ENCODE measurements around the gene RECQL. TPM values are rescaled to one million over a fixed set of nuclear protein-coding genes. Genes with fewer than 3 reads are reported as not detected.
A peak's percentile ranks its signal among the peaks of the same experiment; 100 is the strongest.
"Not testable (repeated sequence)": the region's sequence is repeated elsewhere in the genome, so short reads cannot be mapped to it uniquely, and the experiment has no call there.

Gene RECQL
- total and polyA plus RNA-seq, 5 donors from 2014 or later, result 39.6 to 84.4 (median 71.6) TPM

GRCh38 chr12:21472197-21472823, 29.1 kb downstream of the RECQL start:
- no peaks in the 10 kb centered on the region for H3K27me3 Mint-ChIP-seq
- H3K36me3 ChIP-seq (ENCODE audit: control insufficient read depth, insufficient read depth, low read length), result peaks cover 80% of the 10 kb centered on the region
- H3K4me1 ChIP-seq (ENCODE audit: control insufficient read depth, insufficient read depth, low read length, poor library complexity, severe bottlenecking), result no peaks in the 10 kb centered on the region
- no peak overlapping the region for H3K4me3 ChIP-seq (ENCODE audit: low read depth, low read length)
- H3K27ac ChIP-seq (ENCODE audit: insufficient read depth, low read length, poor library complexity, severe bottlenecking), result no peak overlapping the region
- no peak for ATAC-seq (ENCODE audit: low read depth in 2 of 2)
- H3K36me3 Mint-ChIP-seq, result peaks cover 39% of the 10 kb centered on the region
- no peak for DNase-seq
- peaks cover 2 to 16% (median 6%) of the 10 kb centered on the region in 4 donors for H3K4me1 Mint-ChIP-seq
- peaks cover 0 to 1% (median 0%) of the 10 kb centered on the region in 7 donors for H3K9me3 Mint-ChIP-seq
- H3K9me3 ChIP-seq (ENCODE audit: control insufficient read depth in 2 of 2, low read length in 2 of 2), result no peaks in the 10 kb centered on the region
- no peaks in the 10 kb centered on the region for H3K27me3 ChIP-seq (ENCODE audit: control insufficient read depth, insufficient read depth, low read length)
- H3K27ac Mint-ChIP-seq, result no peak overlapping the region
- no peak overlapping the region for H3K4me3 Mint-ChIP-seq

GRCh38 chr12:21471294-21471693, 30.1 kb downstream of the RECQL start:
- Mint-ChIP-seq H3K4me1 (peaks cover 3 to 15% (median 10%) of the 10 kb centered on the region in 4 donors), H3K36me3 (peaks cover 38% of the 10 kb centered on the region), H3K27ac (peak overlapping the region in 1 of 3 donors; percentile 63), H3K4me3 (no peak overlapping the region), H3K27me3 (no peaks in the 10 kb centered on the region), H3K9me3 (peaks cover 0 to 1% (median 0%) of the 10 kb centered on the region in 7 donors)
- Histone ChIP-seq H3K9me3 (ENCODE audit: control insufficient read depth in 2 of 2, low read length in 2 of 2) (no peaks in the 10 kb centered on the region), H3K4me1 (ENCODE audit: control insufficient read depth, insufficient read depth, low read length, poor library complexity, severe bottlenecking) (no peaks in the 10 kb centered on the region), H3K27ac (ENCODE audit: insufficient read depth, low read length, poor library complexity, severe bottlenecking) (no peak overlapping the region), H3K4me3 (ENCODE audit: low read depth, low read length) (no peak overlapping the region), H3K27me3 (ENCODE audit: control insufficient read depth, insufficient read depth, low read length) (no peaks in the 10 kb centered on the region), H3K36me3 (ENCODE audit: control insufficient read depth, insufficient read depth, low read length) (peaks cover 77% of the 10 kb centered on the region)
- no peak for ATAC-seq (ENCODE audit: low read depth in 2 of 2)
- DNase-seq, result no peak

- Mint-ChIP-seq H3K4me1 (peaks cover 8 to 16% (median 12%) of the 10 kb centered on the region in 4 donors), H3K36me3 (peaks cover 43% of the 10 kb centered on the region)
- not testable (repeated sequence) for H3K27ac Mint-ChIP-seq; H3K27me3 Mint-ChIP-seq; H3K9me3 ChIP-seq (ENCODE audit: control insufficient read depth in 2 of 2, low read length in 2 of 2); ATAC-seq (ENCODE audit: low read depth in 2 of 2); DNase-seq; H3K4me3 ChIP-seq (ENCODE audit: low read depth, low read length); H3K27me3 ChIP-seq (ENCODE audit: control insufficient read depth, insufficient read depth, low read length); H3K4me3 Mint-ChIP-seq; H3K4me1 ChIP-seq (ENCODE audit: control insufficient read depth, insufficient read depth, low read length, poor library complexity, severe bottlenecking); H3K9me3 Mint-ChIP-seq
- Histone ChIP-seq H3K27ac (ENCODE audit: insufficient read depth, low read length, poor library complexity, severe bottlenecking) (peak overlapping the region; percentile 26), H3K36me3 (ENCODE audit: control insufficient read depth, insufficient read depth, low read length) (peaks cover 59% of the 10 kb centered on the region)
These were observed 34.1 kb downstream of the RECQL start for GRCh38 chr12:21467334-21467733.

- Histone ChIP-seq H3K9me3 (ENCODE audit: control insufficient read depth in 2 of 2, low read length in 2 of 2) (no peaks in the 10 kb centered on the region), H3K36me3 (ENCODE audit: control insufficient read depth, insufficient read depth, low read length) (peaks cover 57% of the 10 kb centered on the region), H3K4me1 (ENCODE audit: control insufficient read depth, insufficient read depth, low read length, poor library complexity, severe bottlenecking) (peaks cover 35% of the 10 kb centered on the region), H3K27ac (ENCODE audit: insufficient read depth, low read length, poor library complexity, severe bottlenecking) (no peak overlapping the region), H3K27me3 (ENCODE audit: control insufficient read depth, insufficient read depth, low read length) (no peaks in the 10 kb centered on the region), H3K4me3 (ENCODE audit: low read depth, low read length) (no peak overlapping the region)
- H3K4me1 Mint-ChIP-seq, result peaks cover 24 to 47% (median 38%) of the 10 kb centered on the region in 4 donors
- H3K9me3 Mint-ChIP-seq, result peaks cover 0 to 4% (median 0%) of the 10 kb centered on the region in 7 donors
- H3K4me3 Mint-ChIP-seq, result no peak overlapping the region
- no peak for DNase-seq
- no peak for ATAC-seq (ENCODE audit: low read depth in 2 of 2)
- H3K27ac Mint-ChIP-seq, result peak overlapping the region; percentile 41 to 71 (median 42)
- H3K27me3 Mint-ChIP-seq, result no peaks in the 10 kb centered on the region
- peaks cover 41% of the 10 kb centered on the region for H3K36me3 Mint-ChIP-seq
These were observed 42.0 kb downstream of the RECQL start for GRCh38 chr12:21459474-21459873.

- Mint-ChIP-seq H3K27me3 (no peaks in the 10 kb centered on the region), H3K4me1 (peaks cover 36 to 67% (median 54%) of the 10 kb centered on the region in 4 donors), H3K9me3 (no peaks in the 10 kb centered on the region), H3K36me3 (peaks cover 33% of the 10 kb centered on the region), H3K27ac (peak overlapping the region; percentile 88 to 99 (median 94)), H3K4me3 (peak overlapping the region; percentile 55 to 87 (median 84))
- peak; percentile 14 to 90 (median 61) for DNase-seq
- Histone ChIP-seq H3K9me3 (ENCODE audit: control insufficient read depth in 2 of 2, low read length in 2 of 2) (no peaks in the 10 kb centered on the region), H3K4me3 (ENCODE audit: low read depth, low read length) (peak overlapping the region; percentile 73), H3K4me1 (ENCODE audit: control insufficient read depth, insufficient read depth, low read length, poor library complexity, severe bottlenecking) (peaks cover 44% of the 10 kb centered on the region), H3K27ac (ENCODE audit: insufficient read depth, low read length, poor library complexity, severe bottlenecking) (peak overlapping the region; percentile 82), H3K36me3 (ENCODE audit: control insufficient read depth, insufficient read depth, low read length) (peaks cover 34% of the 10 kb centered on the region), H3K27me3 (ENCODE audit: control insufficient read depth, insufficient read depth, low read length) (no peaks in the 10 kb centered on the region)
- ATAC-seq (ENCODE audit: low read depth in 2 of 2), result peak; percentile 72 to 89
These were observed 45.1 kb downstream of the RECQL start for GRCh38 chr12:21456291-21456780.

- no peaks in the 10 kb centered on the region for H3K27me3 ChIP-seq (ENCODE audit: control insufficient read depth, insufficient read depth, low read length)
- Mint-ChIP-seq H3K4me3 (peak overlapping the region; percentile 16 to 85 (median 84)), H3K36me3 (peaks cover 38% of the 10 kb centered on the region), H3K9me3 (no peaks in the 10 kb centered on the region), H3K4me1 (peaks cover 40 to 68% (median 52%) of the 10 kb centered on the region in 4 donors), H3K27ac (peak overlapping the region; percentile 85 to 93 (median 91)), H3K27me3 (no peaks in the 10 kb centered on the region)
- DNase-seq (peak in 2 of 3 donors; percentile 30 to 76), ATAC-seq (ENCODE audit: low read depth in 2 of 2) (peak in 1 of 2 donors; percentile 27)
- H3K4me3 ChIP-seq (ENCODE audit: low read depth, low read length), result peak overlapping the region; percentile 73
- peak overlapping the region; percentile 82 for H3K27ac ChIP-seq (ENCODE audit: insufficient read depth, low read length, poor library complexity, severe bottlenecking)
- H3K4me1 ChIP-seq (ENCODE audit: control insufficient read depth, insufficient read depth, low read length, poor library complexity, severe bottlenecking), result peaks cover 40% of the 10 kb centered on the region
- peaks cover 35% of the 10 kb centered on the region for H3K36me3 ChIP-seq (ENCODE audit: control insufficient read depth, insufficient read depth, low read length)
- no peaks in the 10 kb centered on the region for H3K9me3 ChIP-seq (ENCODE audit: control insufficient read depth in 2 of 2, low read length in 2 of 2)
These were observed 48.1 kb downstream of the RECQL start for GRCh38 chr12:21453312-21453852.

- H3K27me3 Mint-ChIP-seq, result no peaks in the 10 kb centered on the region
- Histone ChIP-seq H3K4me1 (ENCODE audit: control insufficient read depth, insufficient read depth, low read length, poor library complexity, severe bottlenecking) (peaks cover 21% of the 10 kb centered on the region), H3K4me3 (ENCODE audit: low read depth, low read length) (no peak overlapping the region), H3K36me3 (ENCODE audit: control insufficient read depth, insufficient read depth, low read length) (peaks cover 46% of the 10 kb centered on the region), H3K27ac (ENCODE audit: insufficient read depth, low read length, poor library complexity, severe bottlenecking) (no peak overlapping the region), H3K27me3 (ENCODE audit: control insufficient read depth, insufficient read depth, low read length) (no peaks in the 10 kb centered on the region), H3K9me3 (ENCODE audit: control insufficient read depth in 2 of 2, low read length in 2 of 2) (no peaks in the 10 kb centered on the region)
- H3K27ac Mint-ChIP-seq, result no peak overlapping the region
- DNase-seq, result no peak
- no peaks in the 10 kb centered on the region for H3K9me3 Mint-ChIP-seq
- peak overlapping the region in 1 of 4 donors; percentile 71 for H3K4me3 Mint-ChIP-seq
- peaks cover 25% of the 10 kb centered on the region for H3K36me3 Mint-ChIP-seq
- no peak for ATAC-seq (ENCODE audit: low read depth in 2 of 2)
- H3K4me1 Mint-ChIP-seq, result peaks cover 29 to 50% (median 39%) of the 10 kb centered on the region in 4 donors
These were observed 49.9 kb downstream of the RECQL start for GRCh38 chr12:21451529-21451928.
